Measurements from ENCODE around the gene RGS7. TPM values are rescaled to one million over a fixed set of nuclear protein-coding genes. Genes with fewer than 3 reads are reported as not detected.

The RGS7 gene
- total and polyA plus RNA-seq, 10 of the 15 experiments (the other 5 are each of a cell fraction or from before 2014, with no cell fraction given) = not detected

- Histone ChIP-seq H3K9me3 (replicated peaks; ENCODE audit: control insufficient read depth, insufficient read depth, low read length) (no peaks in the 10 kb centered on the region), H4K20me1 (ENCODE audit: control insufficient read depth, insufficient read depth) (no peaks in the 10 kb centered on the region), H3K4me1 (ENCODE audit: control insufficient read depth, insufficient read depth, low read length) (no peaks in the 10 kb centered on the region), H2AFZ (ENCODE audit: control insufficient read depth, low read depth, low read length) (no peak overlapping the region), H3K79me2 (ENCODE audit: control insufficient read depth, insufficient read depth, low read length) (no peaks in the 10 kb centered on the region), H3K27me3 (replicated peaks in 1 of 2; ENCODE audit: control insufficient read depth in 2 of 2, insufficient read depth in 2 of 2, low read length in 1 of 2) (no peaks in the 10 kb centered on the region), H3K4me2 (ENCODE audit: control insufficient read depth, insufficient read depth) (no peak overlapping the region), H3K9ac (ENCODE audit: control insufficient read depth, insufficient read depth, low read length) (no peak overlapping the region), H3K27ac (ENCODE audit: control insufficient read depth, insufficient read depth) (no peak overlapping the region), H3K4me3 (no peak overlapping the region), H3K36me3 (ENCODE audit: control insufficient read depth in 2 of 2, insufficient read depth in 2 of 2, low read length in 1 of 2) (no peaks in the 10 kb centered on the region)
- POLR2A ChIA-PET = no interaction called here
- SMC1A ChIA-PET (ENCODE audit: uncharacterized antibody, unreplicated experiment) = interaction anchor here (1.6 kb wide), 1 partner anchor 12 kb away, joined by 3 read pairs; no protein-coding TSS in a partner anchor
- RAD21 ChIA-PET (ENCODE audit: unreplicated experiment) = interaction anchor here (1.1 kb wide), 1 partner anchor 12 kb away, joined by 3 read pairs; no protein-coding TSS in a partner anchor
- no peak for FAIRE-seq
- BruUV-seq (replicated peaks) = no TSS peak
- ATAC-seq = no peak
- intact Hi-C loops (cut with micrococcal nuclease; ENCODE audit: unreplicated experiment) (no loop called here), in situ Hi-C loops (cut with MboI) (no loop called here)
- TF ChIP-seq, protein P1, sequence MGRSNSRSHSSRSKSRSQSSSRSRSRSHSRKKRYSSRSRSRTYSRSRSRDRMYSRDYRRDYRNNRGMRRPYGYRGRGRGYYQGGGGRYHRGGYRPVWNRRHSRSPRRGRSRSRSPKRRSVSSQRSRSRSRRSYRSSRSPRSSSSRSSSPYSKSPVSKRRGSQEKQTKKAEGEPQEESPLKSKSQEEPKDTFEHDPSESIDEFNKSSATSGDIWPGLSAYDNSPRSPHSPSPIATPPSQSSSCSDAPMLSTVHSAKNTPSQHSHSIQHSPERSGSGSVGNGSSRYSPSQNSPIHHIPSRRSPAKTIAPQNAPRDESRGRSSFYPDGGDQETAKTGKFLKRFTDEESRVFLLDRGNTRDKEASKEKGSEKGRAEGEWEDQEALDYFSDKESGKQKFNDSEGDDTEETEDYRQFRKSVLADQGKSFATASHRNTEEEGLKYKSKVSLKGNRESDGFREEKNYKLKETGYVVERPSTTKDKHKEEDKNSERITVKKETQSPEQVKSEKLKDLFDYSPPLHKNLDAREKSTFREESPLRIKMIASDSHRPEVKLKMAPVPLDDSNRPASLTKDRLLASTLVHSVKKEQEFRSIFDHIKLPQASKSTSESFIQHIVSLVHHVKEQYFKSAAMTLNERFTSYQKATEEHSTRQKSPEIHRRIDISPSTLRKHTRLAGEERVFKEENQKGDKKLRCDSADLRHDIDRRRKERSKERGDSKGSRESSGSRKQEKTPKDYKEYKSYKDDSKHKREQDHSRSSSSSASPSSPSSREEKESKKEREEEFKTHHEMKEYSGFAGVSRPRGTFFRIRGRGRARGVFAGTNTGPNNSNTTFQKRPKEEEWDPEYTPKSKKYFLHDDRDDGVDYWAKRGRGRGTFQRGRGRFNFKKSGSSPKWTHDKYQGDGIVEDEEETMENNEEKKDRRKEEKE (IDR thresholded peaks at IDR 0.05) = no peak
- no peak for TF ChIP-seq CBX3 (IDR thresholded peaks at IDR 0.05; ENCODE audit: borderline replicate concordance, low read depth)
- no peak for TF ChIP-seq ZNF622 (IDR thresholded peaks at IDR 0.05)
- no peak for TF ChIP-seq IRF4 (IDR thresholded peaks at IDR 0.05; ENCODE audit: low read depth, low read length)
- no peak for TF ChIP-seq RBBP5 (conservative IDR thresholded peaks at IDR 0.05)
- no peak for TF ChIP-seq SUPT20H (IDR thresholded peaks at IDR 0.05; ENCODE audit: borderline replicate concordance, control insufficient read depth, low read depth, low read length)
- no peak for TF ChIP-seq MXI1 (IDR thresholded peaks at IDR 0.05; ENCODE audit: low read depth, low read length)
- TF ChIP-seq YBX1 (IDR thresholded peaks at IDR 0.05) = no peak
- TF ChIP-seq KAT2A (conservative IDR thresholded peaks at IDR 0.05; ENCODE audit: control insufficient read depth, low read depth, low read length) = no peak
- TF ChIP-seq, protein P2, sequence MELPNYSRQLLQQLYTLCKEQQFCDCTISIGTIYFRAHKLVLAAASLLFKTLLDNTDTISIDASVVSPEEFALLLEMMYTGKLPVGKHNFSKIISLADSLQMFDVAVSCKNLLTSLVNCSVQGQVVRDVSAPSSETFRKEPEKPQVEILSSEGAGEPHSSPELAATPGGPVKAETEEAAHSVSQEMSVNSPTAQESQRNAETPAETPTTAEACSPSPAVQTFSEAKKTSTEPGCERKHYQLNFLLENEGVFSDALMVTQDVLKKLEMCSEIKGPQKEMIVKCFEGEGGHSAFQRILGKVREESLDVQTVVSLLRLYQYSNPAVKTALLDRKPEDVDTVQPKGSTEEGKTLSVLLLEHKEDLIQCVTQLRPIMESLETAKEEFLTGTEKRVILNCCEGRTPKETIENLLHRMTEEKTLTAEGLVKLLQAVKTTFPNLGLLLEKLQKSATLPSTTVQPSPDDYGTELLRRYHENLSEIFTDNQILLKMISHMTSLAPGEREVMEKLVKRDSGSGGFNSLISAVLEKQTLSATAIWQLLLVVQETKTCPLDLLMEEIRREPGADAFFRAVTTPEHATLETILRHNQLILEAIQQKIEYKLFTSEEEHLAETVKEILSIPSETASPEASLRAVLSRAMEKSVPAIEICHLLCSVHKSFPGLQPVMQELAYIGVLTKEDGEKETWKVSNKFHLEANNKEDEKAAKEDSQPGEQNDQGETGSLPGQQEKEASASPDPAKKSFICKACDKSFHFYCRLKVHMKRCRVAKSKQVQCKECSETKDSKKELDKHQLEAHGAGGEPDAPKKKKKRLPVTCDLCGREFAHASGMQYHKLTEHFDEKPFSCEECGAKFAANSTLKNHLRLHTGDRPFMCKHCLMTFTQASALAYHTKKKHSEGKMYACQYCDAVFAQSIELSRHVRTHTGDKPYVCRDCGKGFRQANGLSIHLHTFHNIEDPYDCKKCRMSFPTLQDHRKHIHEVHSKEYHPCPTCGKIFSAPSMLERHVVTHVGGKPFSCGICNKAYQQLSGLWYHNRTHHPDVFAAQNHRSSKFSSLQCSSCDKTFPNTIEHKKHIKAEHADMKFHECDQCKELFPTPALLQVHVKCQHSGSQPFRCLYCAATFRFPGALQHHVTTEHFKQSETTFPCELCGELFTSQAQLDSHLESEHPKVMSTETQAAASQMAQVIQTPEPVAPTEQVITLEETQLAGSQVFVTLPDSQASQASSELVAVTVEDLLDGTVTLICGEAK (IDR thresholded peaks at IDR 0.05; ENCODE audit: borderline replicate concordance) = no peak
- no peak for TF ChIP-seq CHD2 (IDR thresholded peaks at IDR 0.05; ENCODE audit: borderline replicate concordance, low read depth, low read length)
- no peak for TF ChIP-seq SRF (IDR thresholded peaks at IDR 0.05; ENCODE audit: low read depth in 2 of 2, low read length in 2 of 2)
- TF ChIP-seq RELA (IDR thresholded peaks at IDR 0.05; ENCODE audit: borderline replicate concordance, partially characterized antibody) = no peak
- no peak for TF ChIP-seq ZNF217 (IDR thresholded peaks at IDR 0.05)
- TF ChIP-seq RCOR1 (conservative IDR thresholded peaks at IDR 0.05; ENCODE audit: low read depth, low read length) = no peak
- DNase-seq (ENCODE audit: low read depth, low spot score) = no peak
- 42% methylated on average over 6 of the region's 6 CpGs for WGBS (ENCODE audit: insufficient coverage, insufficient replicate concordance, low lambda C conversion rate, missing lambda C conversion rate)
- CTCF ChIA-PET = no interaction called here
Observed at GRCh38 chr1:240854367-240854766, 502.6 kb downstream of the RGS7 start.

All from GM12878 (cell line).